Measurements from ENCODE around the gene PTRHD1.
"Not testable (repeated sequence)": the region's sequence is repeated elsewhere in the genome, so short reads cannot be mapped to it uniquely, and the experiment has no call there.

The PTRHD1 gene

GRCh38 chr2:24800487-24800886, 7.3 kb upstream of the PTRHD1 start:
- H3K4me3 Mint-ChIP-seq, ATAC-seq, H3K27ac Mint-ChIP-seq, DNase-seq, H3K9me3 Mint-ChIP-seq, H3K27me3 Mint-ChIP-seq: not testable (repeated sequence)
- H3K4me1 Mint-ChIP-seq = peaks cover 20% of the 10 kb centered on the region
- H3K36me3 Mint-ChIP-seq (ENCODE audit: low read depth) = peaks cover 71% of the 10 kb centered on the region

- DNase-seq (no peak), ATAC-seq (no peak)
- H3K4me1 Mint-ChIP-seq = peaks cover 38% of the 10 kb centered on the region
- H3K27me3 Mint-ChIP-seq = no peaks in the 10 kb centered on the region
- H3K27ac Mint-ChIP-seq = no peak overlapping the region
- peaks cover 69% of the 10 kb centered on the region for H3K36me3 Mint-ChIP-seq (ENCODE audit: low read depth)
- H3K9me3 Mint-ChIP-seq = peaks cover 3% of the 10 kb centered on the region
- no peak overlapping the region for H3K4me3 Mint-ChIP-seq
Observed at GRCh38 chr2:24797644-24798043, 4.5 kb upstream of the PTRHD1 start.

- no peak for ATAC-seq
- H3K9me3 Mint-ChIP-seq = no peaks in the 10 kb centered on the region
- H3K36me3 Mint-ChIP-seq (ENCODE audit: low read depth) = peaks cover 44% of the 10 kb centered on the region
- H3K27me3 Mint-ChIP-seq = no peaks in the 10 kb centered on the region
- DNase-seq = peak; percentile 14
- H3K4me3 Mint-ChIP-seq = peak overlapping the region; percentile 98
- peaks cover 43% of the 10 kb centered on the region for H3K4me1 Mint-ChIP-seq
- peak overlapping the region; percentile 100 for H3K27ac Mint-ChIP-seq
Observed at GRCh38 chr2:24793761-24794435, 707 bp upstream of the PTRHD1 start.

- peak overlapping the region; percentile 98 for H3K4me3 Mint-ChIP-seq
- ATAC-seq (no peak), DNase-seq (no peak)
- H3K27ac Mint-ChIP-seq = peak overlapping the region; percentile 100
- H3K4me1 Mint-ChIP-seq = peaks cover 36% of the 10 kb centered on the region
- H3K36me3 Mint-ChIP-seq (ENCODE audit: low read depth) = peaks cover 35% of the 10 kb centered on the region
- H3K27me3 Mint-ChIP-seq = no peaks in the 10 kb centered on the region
- no peaks in the 10 kb centered on the region for H3K9me3 Mint-ChIP-seq
Observed at GRCh38 chr2:24792542-24792873, 683 bp downstream of the PTRHD1 start.

GRCh38 chr2:24791452-24791851, 1.7 kb downstream of the PTRHD1 start:
- no peaks in the 10 kb centered on the region for H3K9me3 Mint-ChIP-seq
- no peak for DNase-seq
- peak overlapping the region; percentile 24 for H3K4me3 Mint-ChIP-seq
- ATAC-seq = no peak
- H3K4me1 Mint-ChIP-seq = peaks cover 26% of the 10 kb centered on the region
- no peak overlapping the region for H3K27ac Mint-ChIP-seq
- H3K36me3 Mint-ChIP-seq (ENCODE audit: low read depth) = peaks cover 25% of the 10 kb centered on the region
- H3K27me3 Mint-ChIP-seq = no peaks in the 10 kb centered on the region

- Mint-ChIP-seq H3K4me3 (no peak overlapping the region), H3K36me3 (ENCODE audit: low read depth) (peaks cover 6% of the 10 kb centered on the region), H3K4me1 (peaks cover 11% of the 10 kb centered on the region), H3K27ac (no peak overlapping the region), H3K9me3 (no peaks in the 10 kb centered on the region), H3K27me3 (peaks cover 3% of the 10 kb centered on the region)
- DNase-seq (no peak), ATAC-seq (no peak)
Observed at GRCh38 chr2:24788816-24789215, 4.4 kb downstream of the PTRHD1 start.

- Mint-ChIP-seq H3K4me3 (no peak overlapping the region), H3K9me3 (no peaks in the 10 kb centered on the region), H3K27ac (no peak overlapping the region), H3K27me3 (peaks cover 7% of the 10 kb centered on the region), H3K36me3 (ENCODE audit: low read depth) (peaks cover 2% of the 10 kb centered on the region), H3K4me1 (peaks cover 6% of the 10 kb centered on the region)
- ATAC-seq (no peak), DNase-seq (no peak)
Observed at GRCh38 chr2:24787532-24787931, 5.7 kb downstream of the PTRHD1 start.

GRCh38 chr2:24785671-24786321, 7.4 kb downstream of the PTRHD1 start:
- Mint-ChIP-seq H3K27me3 (peaks cover 9% of the 10 kb centered on the region), H3K27ac (no peak overlapping the region), H3K36me3 (ENCODE audit: low read depth) (peaks cover 2% of the 10 kb centered on the region), H3K4me1 (no peaks in the 10 kb centered on the region), H3K9me3 (no peaks in the 10 kb centered on the region), H3K4me3 (no peak overlapping the region)
- ATAC-seq (no peak), DNase-seq (no peak)

GRCh38 chr2:24783641-24784040, 9.6 kb downstream of the PTRHD1 start:
- Mint-ChIP-seq H3K4me3 (no peak overlapping the region), H3K27me3 (peaks cover 9% of the 10 kb centered on the region), H3K36me3 (ENCODE audit: low read depth) (peaks cover 2% of the 10 kb centered on the region), H3K27ac (no peak overlapping the region), H3K9me3 (no peaks in the 10 kb centered on the region), H3K4me1 (no peaks in the 10 kb centered on the region)
- ATAC-seq (no peak), DNase-seq (no peak)

- no peaks in the 10 kb centered on the region for H3K4me1 Mint-ChIP-seq
- no peak for ATAC-seq
- no peaks in the 10 kb centered on the region for H3K9me3 Mint-ChIP-seq
- no peak for DNase-seq
- peaks cover 8% of the 10 kb centered on the region for H3K27me3 Mint-ChIP-seq
- H3K27ac Mint-ChIP-seq = no peak overlapping the region
- no peaks in the 10 kb centered on the region for H3K36me3 Mint-ChIP-seq (ENCODE audit: low read depth)
- H3K4me3 Mint-ChIP-seq = no peak overlapping the region
Observed at GRCh38 chr2:24779116-24779515, 14.1 kb downstream of the PTRHD1 start.

GRCh38 chr2:24774373-24774772, 18.8 kb downstream of the PTRHD1 start:
- Mint-ChIP-seq H3K36me3 (ENCODE audit: low read depth) (peaks cover 6% of the 10 kb centered on the region), H3K4me3 (no peak overlapping the region), H3K4me1 (no peaks in the 10 kb centered on the region), H3K27ac (no peak overlapping the region), H3K27me3 (peaks cover 2% of the 10 kb centered on the region), H3K9me3 (no peaks in the 10 kb centered on the region)
- ATAC-seq (no peak), DNase-seq (no peak)

GRCh38 chr2:24771764-24772586, 21.2 kb downstream of the PTRHD1 start:
- H3K27ac Mint-ChIP-seq = no peak overlapping the region
- H3K36me3 Mint-ChIP-seq (ENCODE audit: low read depth) = peaks cover 8% of the 10 kb centered on the region

GRCh38 chr2:24771061-24771460, 22.1 kb downstream of the PTRHD1 start:
- no peaks in the 10 kb centered on the region for H3K27me3 Mint-ChIP-seq
- H3K4me1 Mint-ChIP-seq = peaks cover 8% of the 10 kb centered on the region
- peaks cover 8% of the 10 kb centered on the region for H3K36me3 Mint-ChIP-seq (ENCODE audit: low read depth)
- H3K9me3 Mint-ChIP-seq = no peaks in the 10 kb centered on the region
- H3K4me3 Mint-ChIP-seq = no peak overlapping the region
- no peak for DNase-seq
- H3K27ac Mint-ChIP-seq = no peak overlapping the region
- no peak for ATAC-seq

More at GRCh38 chr2:24771764-24772586, 21.2 kb downstream of the PTRHD1 start:
- no peaks in the 10 kb centered on the region for H3K4me1 Mint-ChIP-seq
- no peaks in the 10 kb centered on the region for H3K27me3 Mint-ChIP-seq
- ATAC-seq (no peak), DNase-seq (no peak)
- H3K9me3 Mint-ChIP-seq = no peaks in the 10 kb centered on the region
- no peak overlapping the region for H3K4me3 Mint-ChIP-seq

- DNase-seq (no peak), ATAC-seq (no peak)
- Mint-ChIP-seq H3K9me3 (no peaks in the 10 kb centered on the region), H3K27me3 (no peaks in the 10 kb centered on the region), H3K4me3 (no peak overlapping the region), H3K36me3 (ENCODE audit: low read depth) (peaks cover 12% of the 10 kb centered on the region), H3K27ac (no peak overlapping the region), H3K4me1 (peaks cover 8% of the 10 kb centered on the region)
Observed at GRCh38 chr2:24768601-24769000, 24.6 kb downstream of the PTRHD1 start.

GRCh38 chr2:24768013-24768412, 25.2 kb downstream of the PTRHD1 start:
- Mint-ChIP-seq H3K27me3 (no peaks in the 10 kb centered on the region), H3K4me3 (no peak overlapping the region), H3K36me3 (ENCODE audit: low read depth) (peaks cover 12% of the 10 kb centered on the region), H3K27ac (no peak overlapping the region), H3K4me1 (peaks cover 8% of the 10 kb centered on the region), H3K9me3 (no peaks in the 10 kb centered on the region)
- DNase-seq = no peak
- ATAC-seq = no peak
